IgD-negative memory B cell (primary cell): ENCODE measurements around the gene WWOX. TPM values are rescaled to one million over a fixed set of nuclear protein-coding genes. Genes with fewer than 3 reads are reported as not detected.
"Not testable (repeated sequence)": the region's sequence is repeated elsewhere in the genome, so short reads cannot be mapped to it uniquely, and the experiment has no call there.

Experiments
- H3K27ac Mint-ChIP-seq, 3 donors: one replicate each; pipeline ENCODE4 v1.8.0; 2020 to 2022; ENCODE audit warnings: mild to moderate bottlenecking in 3 of 3, mixed read lengths in 3 of 3, moderate library complexity in 1 of 3
- H3K27me3 Mint-ChIP-seq: one replicate; pipeline ENCODE4 v1.8.0; 2021; ENCODE audit warnings: mixed read lengths
- H3K36me3 Mint-ChIP-seq: one replicate; pipeline ENCODE4 v1.8.0; 2020; ENCODE audit warnings: mild to moderate bottlenecking, mixed read lengths
- H3K4me1 Mint-ChIP-seq, 3 donors: one replicate each; pipeline ENCODE4 v1.8.0; 2020 to 2022; ENCODE audit warnings: mixed read lengths in 3 of 3, mild to moderate bottlenecking in 1 of 3
- H3K4me3 Mint-ChIP-seq, 4 donors: one replicate each; pipeline ENCODE4 v1.8.0; 2020 to 2022; ENCODE audit warnings: mild to moderate bottlenecking in 4 of 4, mixed read lengths in 4 of 4, moderate library complexity in 3 of 4
- H3K9me3 Mint-ChIP-seq, 3 donors: one replicate each; pipeline ENCODE4 v1.8.0; 2020 to 2021; ENCODE audit warnings: mixed read lengths in 3 of 3, mild to moderate bottlenecking in 1 of 3
- polyA plus RNA-seq: library from polyadenylated mRNA; unstranded; fragments of 300-500 nt; fragmentation: Illumina TruSeq; gene quantifications from one replicate; pipeline ENCODE4 v1.2.3, GENCODE V29; 2021

WWOX gene
- 12.2 TPM for polyA plus RNA-seq

DNA sequence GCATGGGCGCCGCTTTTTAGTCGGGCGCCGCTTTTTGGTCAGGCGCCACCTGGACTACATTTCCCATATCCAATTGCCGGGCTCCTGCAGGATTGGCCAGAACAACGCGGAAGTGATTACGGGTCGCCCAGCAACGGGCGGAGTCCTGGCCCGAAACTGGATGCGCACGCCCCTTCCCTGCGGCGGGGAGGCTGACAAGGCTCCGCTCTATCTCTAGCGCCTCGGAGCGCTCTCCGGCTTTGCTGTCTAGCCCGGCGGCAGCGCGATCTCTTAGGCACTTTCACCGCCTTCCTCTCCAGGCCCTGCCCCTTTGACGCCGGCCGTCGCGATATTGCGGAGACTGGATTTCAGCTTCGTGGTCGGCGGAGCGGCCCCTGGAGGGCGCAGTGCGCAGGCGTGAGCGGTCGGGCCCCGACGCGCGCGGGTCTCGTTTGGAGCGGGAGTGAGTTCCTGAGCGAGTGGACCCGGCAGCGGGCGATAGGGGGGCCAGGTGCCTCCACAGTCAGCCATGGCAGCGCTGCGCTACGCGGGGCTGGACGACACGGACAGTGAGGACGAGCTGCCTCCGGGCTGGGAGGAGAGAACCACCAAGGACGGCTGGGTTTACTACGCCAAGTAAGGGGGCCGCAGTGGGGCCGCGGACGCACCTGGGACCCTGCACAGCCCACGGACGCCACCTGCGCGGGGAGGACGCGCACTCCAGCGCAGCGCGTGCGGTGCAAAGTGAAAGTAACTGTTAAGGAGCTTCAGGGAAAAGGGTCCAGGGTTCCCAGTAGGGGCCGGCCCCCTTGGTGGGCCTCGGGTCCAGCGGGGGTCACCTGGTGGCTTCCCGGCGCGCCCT is at the start of gene WWOX:
Gene WWOX, plus strand, starts transcription at position 384 of the 841 bp plus-strand sequence.
- Mint-ChIP-seq H3K4me3 (peak within 1 kb of the TSS; percentile 89 to 97 (median 94)), H3K27me3 (peaks cover 7% of the 10 kb centered on the region), H3K36me3 (no peaks in the 10 kb centered on the region), H3K27ac (peak within 1 kb of the TSS; percentile 90 to 98 (median 96)), H3K9me3 (no peaks in the 10 kb centered on the region), H3K4me1 (peaks cover 6 to 18% (median 7%) of the 10 kb centered on the region in 3 donors)

DNA sequence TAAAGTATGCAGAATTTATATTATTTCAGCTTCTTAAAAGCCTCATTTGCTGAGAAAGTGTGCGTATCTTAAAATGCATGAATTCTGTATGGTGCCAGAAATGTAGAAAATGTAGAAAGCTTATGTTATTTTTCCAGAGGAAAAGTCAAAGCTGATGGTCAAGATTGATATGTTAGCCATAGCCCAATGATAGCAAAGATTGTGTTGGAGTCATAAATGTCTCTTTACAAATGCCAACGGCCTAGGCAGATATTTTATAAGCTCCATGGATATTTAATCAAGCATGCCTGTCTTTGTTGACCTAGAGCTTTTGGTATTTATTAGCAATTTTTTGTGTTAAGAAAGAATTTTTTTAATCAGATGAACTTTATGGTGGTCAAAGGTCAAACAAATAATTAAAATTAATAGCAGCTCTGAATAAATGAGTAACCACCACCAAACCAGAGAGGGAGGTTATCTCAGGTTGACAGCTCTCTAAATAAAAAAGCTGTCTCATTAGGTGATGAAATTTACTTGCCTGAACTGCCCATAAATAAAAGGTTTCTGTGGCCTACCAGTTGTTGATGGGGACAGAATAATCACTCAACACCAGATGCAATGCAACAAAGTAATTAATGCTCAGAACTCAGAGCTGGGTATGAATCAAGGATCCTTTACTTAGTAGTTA is 48.6 kb upstream of the WWOX start:
- Mint-ChIP-seq H3K4me3 (no peak overlapping the region), H3K27ac (no peak overlapping the region), H3K36me3 (no peaks in the 10 kb centered on the region), H3K27me3 (peaks cover 14% of the 10 kb centered on the region), H3K9me3 (no peaks in the 10 kb centered on the region), H3K4me1 (no peaks in the 10 kb centered on the region)

DNA sequence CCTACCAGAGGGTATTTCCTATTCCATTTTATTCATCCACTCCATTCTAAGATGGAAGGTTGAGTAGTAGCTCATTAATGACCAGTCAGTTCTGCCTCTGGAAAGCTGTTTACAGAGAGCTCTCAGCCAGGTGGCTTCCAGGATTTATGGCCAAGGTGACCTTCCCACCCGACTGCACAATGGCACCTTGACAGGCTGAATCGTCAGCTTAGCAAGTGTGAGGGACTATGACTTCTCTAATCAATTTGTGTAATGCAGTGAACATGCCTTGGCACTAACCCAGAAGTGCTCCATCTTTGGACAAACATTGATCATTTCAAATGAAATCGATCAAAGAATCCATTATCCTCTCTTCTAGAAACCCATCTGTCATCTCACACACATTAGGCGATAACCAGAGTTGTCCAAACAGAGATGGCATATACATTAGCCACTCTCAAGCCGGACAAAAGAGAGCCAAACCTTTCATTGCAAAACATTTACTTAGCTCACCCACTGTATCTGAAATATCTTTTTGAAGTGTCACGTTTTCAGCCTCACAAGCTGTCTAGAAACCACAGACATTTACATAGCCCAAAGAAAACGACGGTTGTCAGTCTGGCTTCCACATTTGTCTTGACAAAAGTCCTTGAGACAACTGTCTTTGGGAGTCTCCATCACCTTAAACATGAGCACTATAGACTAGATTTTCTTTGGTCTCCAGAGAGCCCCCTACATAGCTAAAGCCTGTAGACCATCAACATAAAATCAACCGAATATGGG is 41.5 kb upstream of the WWOX start:
- Mint-ChIP-seq H3K27me3 (peaks cover 10% of the 10 kb centered on the region), H3K4me1 (no peaks in the 10 kb centered on the region), H3K27ac (no peak overlapping the region), H3K4me3 (no peak overlapping the region), H3K9me3 (no peaks in the 10 kb centered on the region), H3K36me3 (no peaks in the 10 kb centered on the region)

DNA sequence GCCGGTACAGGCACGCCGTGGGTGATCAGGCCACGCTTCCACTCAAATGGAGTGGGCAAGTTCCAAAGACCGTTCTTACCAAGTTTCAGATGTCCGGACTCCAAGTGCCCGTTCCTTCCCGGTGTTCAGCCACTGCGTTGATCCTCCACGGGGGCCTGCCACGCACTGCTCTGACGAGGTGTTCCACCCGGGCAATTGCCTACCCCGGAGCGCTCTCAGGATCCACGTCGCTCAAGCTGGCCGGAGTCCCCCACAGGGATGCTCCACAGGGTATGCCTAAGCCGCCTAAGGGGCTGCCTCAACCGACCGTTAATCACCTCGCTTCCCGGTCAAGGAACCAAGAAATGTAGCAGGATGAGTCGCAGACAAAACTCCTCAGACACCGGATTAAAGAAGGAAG is 39.6 kb upstream of the WWOX start:
- H3K4me1 Mint-ChIP-seq, H3K27me3 Mint-ChIP-seq, H3K36me3 Mint-ChIP-seq, H3K9me3 Mint-ChIP-seq, H3K4me3 Mint-ChIP-seq, H3K27ac Mint-ChIP-seq: not testable (repeated sequence)

DNA sequence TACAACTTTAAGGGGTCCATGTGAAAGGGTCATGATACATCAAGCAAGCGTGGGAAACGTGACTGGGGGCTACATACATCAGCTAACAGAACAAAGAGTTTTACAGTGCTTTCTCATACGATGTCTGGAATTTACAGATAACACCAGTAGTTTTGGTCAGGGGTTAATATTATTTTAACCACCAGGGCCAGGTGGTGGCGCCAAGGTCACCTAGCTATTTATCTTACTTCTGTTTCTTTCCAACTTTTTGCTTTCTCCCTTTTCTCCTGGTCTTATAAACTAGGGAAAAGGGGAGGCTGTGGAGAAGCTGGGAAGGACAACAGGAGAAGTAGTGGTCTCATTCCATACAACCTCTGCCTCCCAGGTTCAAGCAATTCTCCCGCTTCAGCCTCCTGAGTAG is 39.2 kb upstream of the WWOX start:
- no peak overlapping the region for H3K4me3 Mint-ChIP-seq
- peaks cover 7% of the 10 kb centered on the region for H3K27me3 Mint-ChIP-seq
- no peaks in the 10 kb centered on the region for H3K4me1 Mint-ChIP-seq
- H3K27ac Mint-ChIP-seq: no peak overlapping the region
- H3K36me3 Mint-ChIP-seq: no peaks in the 10 kb centered on the region
- no peaks in the 10 kb centered on the region for H3K9me3 Mint-ChIP-seq

DNA sequence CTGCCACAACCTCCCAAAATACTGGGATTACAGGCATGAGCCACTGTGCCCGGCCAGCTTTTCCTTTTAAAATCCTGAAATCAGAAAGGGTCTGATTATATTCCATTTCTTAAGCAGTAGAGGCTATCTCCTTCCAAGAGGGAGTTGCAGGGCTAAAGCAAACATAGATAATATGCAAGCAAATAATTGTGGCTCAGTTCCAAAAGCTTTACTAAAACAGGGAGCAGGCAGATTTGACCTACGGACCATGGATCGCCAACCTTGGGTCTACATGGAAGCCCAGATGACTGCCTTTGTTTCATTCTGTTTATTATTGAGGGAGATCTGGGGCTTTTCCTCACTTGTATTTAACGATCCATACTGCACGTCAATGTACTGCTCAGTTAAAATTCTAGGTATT is 38.6 kb upstream of the WWOX start:
- Mint-ChIP-seq H3K36me3 (no peaks in the 10 kb centered on the region), H3K9me3 (no peaks in the 10 kb centered on the region), H3K4me1 (no peaks in the 10 kb centered on the region), H3K27ac (no peak overlapping the region), H3K27me3 (peaks cover 7% of the 10 kb centered on the region), H3K4me3 (no peak overlapping the region)

DNA sequence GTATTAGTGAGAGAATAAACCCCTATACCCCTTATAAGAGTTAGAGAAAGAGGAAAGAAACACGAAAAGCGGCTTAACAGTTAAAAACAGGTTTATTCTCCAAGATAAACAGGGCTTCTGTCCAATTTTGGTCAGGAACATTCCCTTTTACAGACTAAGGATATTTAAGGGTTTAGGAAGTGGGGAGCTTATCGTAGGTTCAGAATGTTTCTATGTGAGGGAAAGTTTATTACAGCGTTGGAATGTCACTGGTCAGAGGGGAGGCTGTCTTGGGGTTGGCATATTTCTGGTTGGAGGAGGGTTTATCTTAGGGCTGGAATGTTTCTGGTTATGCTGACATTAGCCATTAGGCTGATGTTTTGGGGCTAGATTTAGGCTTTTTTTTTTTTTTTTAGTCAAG is 34.1 kb upstream of the WWOX start:
- H3K9me3 Mint-ChIP-seq: peaks cover 0 to 2% (median 0%) of the 10 kb centered on the region in 3 donors
- H3K27ac Mint-ChIP-seq: no peak overlapping the region
- H3K27me3 Mint-ChIP-seq: peaks cover 11% of the 10 kb centered on the region
- peaks cover 2% of the 10 kb centered on the region for H3K36me3 Mint-ChIP-seq
- no peak overlapping the region for H3K4me3 Mint-ChIP-seq
- H3K4me1 Mint-ChIP-seq: no peaks in the 10 kb centered on the region

DNA sequence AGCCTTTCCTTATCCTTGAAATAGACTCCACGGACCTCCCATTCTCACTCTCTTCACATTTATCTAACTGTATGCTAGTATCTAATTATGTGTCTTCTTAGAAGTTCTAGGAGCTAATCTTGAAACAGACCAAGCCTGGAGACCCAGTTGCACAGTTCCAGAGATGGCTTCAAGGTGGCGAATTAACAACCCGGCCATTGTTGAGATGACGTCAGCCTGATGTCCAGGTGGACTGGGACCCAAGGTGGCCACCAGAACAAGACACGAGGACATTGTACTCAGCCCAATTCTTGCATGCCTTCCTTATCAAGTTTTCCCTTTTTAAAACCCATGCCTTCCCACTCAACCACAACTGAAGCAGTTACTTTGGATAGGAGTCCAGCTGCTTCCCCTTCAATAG is 29.5 kb upstream of the WWOX start:
- Mint-ChIP-seq H3K4me3 (no peak overlapping the region), H3K27ac (no peak overlapping the region), H3K4me1 (no peaks in the 10 kb centered on the region), H3K9me3 (peaks cover 0 to 2% (median 0%) of the 10 kb centered on the region in 3 donors), H3K36me3 (peaks cover 4% of the 10 kb centered on the region), H3K27me3 (peaks cover 8% of the 10 kb centered on the region)

DNA sequence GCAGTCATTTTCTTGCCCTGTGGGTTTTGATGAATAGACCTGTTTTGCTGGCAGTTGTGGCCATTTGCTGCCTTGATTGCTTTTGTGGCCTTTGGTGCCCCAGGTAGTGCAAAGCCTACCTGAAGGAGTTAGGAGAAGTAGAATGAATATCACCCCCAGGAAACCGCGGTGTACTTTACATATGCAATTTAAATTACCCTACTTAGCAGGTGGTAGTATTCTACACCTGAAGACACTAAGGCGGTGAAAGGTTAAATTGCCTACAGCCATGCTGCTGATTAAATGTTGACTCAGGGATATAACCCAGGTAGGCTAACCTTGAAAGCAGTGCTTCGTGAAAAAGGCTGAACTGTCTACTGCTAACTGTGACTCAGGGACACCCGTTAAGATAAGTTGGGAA is 27.2 kb upstream of the WWOX start:
- no peaks in the 10 kb centered on the region for H3K4me1 Mint-ChIP-seq
- H3K36me3 Mint-ChIP-seq: peaks cover 2% of the 10 kb centered on the region
- peaks cover 0 to 2% (median 0%) of the 10 kb centered on the region in 3 donors for H3K9me3 Mint-ChIP-seq
- H3K27me3 Mint-ChIP-seq: peaks cover under 1% of the 10 kb centered on the region
- H3K27ac Mint-ChIP-seq: no peak overlapping the region
- no peak overlapping the region for H3K4me3 Mint-ChIP-seq

DNA sequence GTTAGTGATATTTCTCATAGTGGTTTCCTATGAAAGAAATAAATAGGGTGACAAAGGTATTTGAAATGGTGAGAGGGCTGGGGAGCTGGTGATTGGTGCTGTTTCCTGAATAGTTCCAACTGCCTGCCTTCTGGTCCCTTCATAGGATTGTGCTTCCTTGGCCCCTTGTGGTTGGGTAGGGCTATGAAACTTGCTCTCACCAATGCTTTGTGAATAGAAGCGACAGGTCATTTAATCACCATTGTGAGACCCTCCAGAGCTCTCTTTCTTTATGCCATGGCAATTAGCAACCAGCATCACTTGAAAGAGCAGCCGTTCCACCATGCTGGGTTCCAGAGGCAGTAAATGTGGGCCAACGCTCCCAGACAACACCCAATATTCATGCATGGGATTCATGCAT is 23.7 kb upstream of the WWOX start:
- peaks cover 0 to under 1% (median 0%) of the 10 kb centered on the region in 3 donors for H3K9me3 Mint-ChIP-seq
- H3K4me1 Mint-ChIP-seq: peaks cover 0 to 1% (median 0%) of the 10 kb centered on the region in 3 donors
- H3K4me3 Mint-ChIP-seq: no peak overlapping the region
- no peak overlapping the region for H3K27ac Mint-ChIP-seq
- peaks cover 4% of the 10 kb centered on the region for H3K36me3 Mint-ChIP-seq
- peaks cover under 1% of the 10 kb centered on the region for H3K27me3 Mint-ChIP-seq

DNA sequence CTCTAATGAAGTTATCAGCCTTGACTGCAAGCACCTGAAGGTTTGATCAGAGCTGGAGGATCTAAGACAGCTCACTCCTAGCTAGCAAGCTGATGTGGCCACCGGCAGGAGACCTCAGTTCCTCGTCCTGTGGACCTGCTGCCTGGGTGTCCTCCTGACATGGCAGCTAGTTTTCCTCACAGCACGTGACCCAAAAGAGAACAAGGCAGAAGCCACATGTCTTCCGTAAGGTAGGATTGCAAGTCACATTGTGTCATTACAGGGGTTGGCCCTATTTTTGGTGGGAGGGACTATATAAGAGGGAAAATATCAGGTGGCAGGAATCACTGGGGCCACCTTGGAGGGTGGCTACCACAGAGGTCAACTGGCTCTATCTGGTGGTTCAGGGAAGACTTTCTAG is 18.1 kb upstream of the WWOX start:
- H3K27ac Mint-ChIP-seq: no peak overlapping the region
- H3K4me1 Mint-ChIP-seq: peaks cover 0 to 1% (median 0%) of the 10 kb centered on the region in 3 donors
- peaks cover 2% of the 10 kb centered on the region for H3K36me3 Mint-ChIP-seq
- H3K9me3 Mint-ChIP-seq: peaks cover 0 to 4% (median 0%) of the 10 kb centered on the region in 3 donors
- no peak overlapping the region for H3K4me3 Mint-ChIP-seq
- H3K27me3 Mint-ChIP-seq: peaks cover 9% of the 10 kb centered on the region

DNA sequence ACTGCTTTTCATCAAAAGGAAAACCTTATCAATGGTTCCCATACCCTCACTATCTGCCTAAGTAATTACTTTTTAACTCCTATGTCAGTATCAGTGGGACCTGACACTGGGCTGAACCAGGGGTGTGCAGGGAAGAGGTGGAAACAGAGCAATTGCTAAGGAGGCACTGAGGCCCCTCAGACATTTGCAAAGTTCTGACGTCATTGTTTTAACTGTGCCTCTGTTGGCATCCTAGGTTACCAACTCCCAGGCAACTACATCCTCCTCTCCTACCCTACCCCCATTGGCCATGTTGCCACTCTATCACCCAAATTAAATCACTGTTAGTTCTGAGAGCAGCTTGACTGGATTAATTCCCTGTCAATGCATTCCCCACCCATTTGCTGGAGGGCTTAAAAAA is 8.0 kb upstream of the WWOX start:
- peaks cover 0 to 2% (median 0%) of the 10 kb centered on the region in 3 donors for H3K9me3 Mint-ChIP-seq
- peaks cover 13% of the 10 kb centered on the region for H3K27me3 Mint-ChIP-seq
- no peaks in the 10 kb centered on the region for H3K36me3 Mint-ChIP-seq
- no peak overlapping the region for H3K4me3 Mint-ChIP-seq
- no peak overlapping the region for H3K27ac Mint-ChIP-seq
- no peaks in the 10 kb centered on the region for H3K4me1 Mint-ChIP-seq

DNA sequence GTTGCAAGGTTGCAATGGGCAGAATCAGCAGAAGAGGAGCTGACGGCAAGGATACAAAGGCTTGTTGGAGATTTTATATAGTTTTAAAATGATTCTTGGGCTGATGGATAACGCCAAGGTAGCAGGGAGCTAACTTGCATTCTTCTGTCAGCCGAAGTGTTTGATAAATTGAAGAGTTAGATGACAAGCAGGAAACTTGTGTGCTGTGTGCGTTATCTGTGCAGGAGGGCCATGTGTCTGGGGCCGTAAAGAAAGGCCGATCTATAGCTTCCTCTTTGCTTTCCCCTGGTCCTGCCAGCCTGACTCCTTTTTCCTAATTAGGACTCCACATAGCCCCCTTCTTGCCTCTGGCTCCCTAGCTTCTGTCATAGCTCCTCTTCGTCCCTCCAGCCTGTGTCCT is 6.7 kb upstream of the WWOX start:
- Mint-ChIP-seq H3K9me3 (peaks cover 0 to 2% (median 0%) of the 10 kb centered on the region in 3 donors), H3K4me1 (no peaks in the 10 kb centered on the region), H3K27me3 (peaks cover 14% of the 10 kb centered on the region), H3K27ac (no peak overlapping the region), H3K36me3 (no peaks in the 10 kb centered on the region), H3K4me3 (no peak overlapping the region)

DNA sequence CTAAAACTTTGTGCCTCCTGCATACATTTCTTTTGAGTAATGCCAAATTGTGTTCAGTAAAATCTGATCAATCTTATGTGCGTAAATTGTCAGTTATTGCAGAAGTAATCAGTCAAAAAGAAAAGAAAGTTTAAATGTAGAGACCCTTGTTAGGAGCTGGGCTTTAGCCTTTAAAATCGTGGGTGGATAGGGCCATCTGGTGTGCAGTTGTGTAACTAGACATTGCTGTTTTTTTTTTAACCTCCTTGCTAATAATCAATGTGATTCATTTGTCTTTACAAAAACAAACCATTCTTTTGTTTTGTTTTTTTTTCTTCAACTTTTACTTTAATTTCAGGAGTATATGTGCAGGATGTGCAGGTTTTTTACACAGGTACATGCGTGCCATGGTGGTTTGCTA is 5.3 kb upstream of the WWOX start:
- Mint-ChIP-seq H3K4me1 (peaks cover 0 to 5% (median 3%) of the 10 kb centered on the region in 3 donors), H3K4me3 (peak overlapping the region in 1 of 4 donors; percentile 59), H3K27me3 (peaks cover 14% of the 10 kb centered on the region), H3K9me3 (peaks cover 0 to 2% (median 0%) of the 10 kb centered on the region in 3 donors), H3K36me3 (no peaks in the 10 kb centered on the region), H3K27ac (no peak overlapping the region)

DNA sequence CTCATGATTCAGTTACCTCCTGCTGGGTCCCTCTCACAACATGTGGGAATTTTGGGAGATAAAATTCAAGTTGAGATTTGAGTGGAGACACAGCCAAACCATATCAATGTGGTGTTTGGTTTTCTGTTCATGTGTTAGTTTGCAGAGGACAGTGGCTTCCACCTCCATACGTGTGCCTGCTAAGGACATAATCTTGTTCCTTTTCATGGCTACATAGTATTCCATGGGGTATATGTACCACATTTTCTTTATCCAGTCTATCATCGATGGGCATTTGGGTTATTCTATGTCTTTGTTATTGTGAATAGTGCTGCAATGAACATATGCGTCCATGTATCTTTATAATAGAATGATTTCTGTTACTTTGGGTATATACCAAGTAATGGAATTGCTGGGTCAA is 4.5 kb upstream of the WWOX start:
- no peak overlapping the region for H3K27ac Mint-ChIP-seq
- H3K4me3 Mint-ChIP-seq: no peak overlapping the region
- peaks cover 0 to 2% (median 0%) of the 10 kb centered on the region in 3 donors for H3K9me3 Mint-ChIP-seq
- H3K27me3 Mint-ChIP-seq: peaks cover 14% of the 10 kb centered on the region
- H3K36me3 Mint-ChIP-seq: no peaks in the 10 kb centered on the region
- H3K4me1 Mint-ChIP-seq: peaks cover under 1 to 7% (median 6%) of the 10 kb centered on the region in 3 donors
